HG02973 (cell line): ENCODE measurements around the gene USP32.
"Not testable (repeated sequence)": the region's sequence is repeated elsewhere in the genome, so short reads cannot be mapped to it uniquely, and the experiment has no call there.

Experiments used
- ATAC-seq: cut with Tn5 transposase; IDR thresholded peaks from one replicate; pipeline ENCODE4 v1.9.1; 2021; ENCODE audit warnings: moderate library complexity; ENCODE audit not compliant: unreplicated experiment

The USP32 gene

DNA sequence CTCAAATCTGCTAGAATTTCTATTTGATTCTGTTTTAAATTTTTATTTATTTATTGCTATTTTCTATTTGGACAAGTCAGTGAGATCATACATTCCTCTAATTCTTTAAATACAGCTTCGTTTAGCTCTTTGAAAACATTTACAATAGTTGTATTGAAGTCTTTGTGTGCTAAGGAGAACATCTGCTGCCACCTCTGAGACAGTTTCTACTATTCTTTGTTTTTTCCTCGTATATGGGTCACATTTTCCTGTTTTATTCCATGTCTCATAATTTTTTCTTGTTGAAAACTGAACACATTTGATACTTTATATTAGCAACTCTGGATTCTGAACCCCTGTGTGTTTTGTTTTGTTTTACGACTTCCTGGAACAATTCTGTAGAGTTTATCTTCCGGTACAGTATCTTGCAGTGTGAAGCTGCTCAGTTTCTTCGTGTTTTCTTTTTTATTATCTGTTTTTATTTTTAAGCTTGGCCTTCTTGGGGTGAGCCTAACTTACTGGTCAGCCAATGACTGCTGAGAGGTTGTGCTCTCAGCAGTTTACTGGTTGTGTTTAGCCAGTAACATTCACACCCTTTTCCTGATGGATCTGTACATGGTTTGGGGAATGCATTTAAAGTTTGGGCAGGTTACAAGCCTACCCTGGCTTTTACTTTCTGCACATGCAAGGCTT is 143.2 kb downstream of the USP32 start:
- no peak for ATAC-seq

DNA sequence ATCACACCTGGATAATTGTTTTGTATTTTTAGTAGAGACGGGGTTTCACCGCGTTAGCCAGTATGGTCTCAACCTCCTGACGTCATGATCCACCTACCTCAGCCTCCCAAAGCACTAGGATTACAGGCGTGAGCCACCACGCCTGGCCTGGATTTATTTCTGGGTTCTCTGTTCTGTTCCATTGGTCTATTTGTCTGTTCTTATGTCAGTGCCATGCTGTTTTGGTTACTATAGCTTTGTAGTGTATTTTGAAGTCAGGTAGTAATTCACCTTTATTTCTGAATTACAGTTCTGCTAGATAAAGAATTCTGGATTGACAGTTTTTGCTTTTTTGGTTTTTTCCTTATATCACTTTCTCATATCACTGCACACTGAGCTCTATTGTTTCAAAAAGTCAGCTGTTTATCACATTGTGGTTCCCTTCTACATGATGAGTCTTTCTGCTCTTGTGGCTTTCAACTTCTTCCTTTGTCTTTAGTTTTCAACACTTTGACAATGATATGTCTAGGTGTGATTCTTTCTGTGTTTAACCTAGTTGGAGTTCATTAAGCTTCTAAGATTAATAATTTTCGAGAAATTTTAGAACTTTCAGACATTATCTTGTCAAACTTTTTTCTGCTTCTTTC is 144.0 kb downstream of the USP32 start:
- ATAC-seq = no peak

DNA sequence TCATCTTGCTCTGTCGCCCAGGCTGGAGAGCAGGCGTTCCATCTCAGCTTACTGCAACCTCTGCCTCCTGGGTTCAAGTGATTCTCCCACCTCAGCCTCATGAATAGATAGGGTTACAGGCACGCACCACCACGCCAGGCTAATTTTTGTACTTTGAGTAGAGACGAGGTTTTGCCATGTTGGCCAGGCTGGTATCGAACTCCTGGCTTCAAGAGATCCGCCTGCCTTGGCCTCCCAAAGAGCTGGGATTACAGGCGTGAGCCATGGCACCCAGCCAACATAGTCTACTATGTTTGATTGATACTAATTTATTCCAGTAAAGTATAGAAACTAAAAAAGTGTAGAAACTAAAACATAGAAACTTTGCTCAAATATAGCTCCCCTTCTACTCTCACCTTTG is 147.3 kb downstream of the USP32 start:
- ATAC-seq = no peak

DNA sequence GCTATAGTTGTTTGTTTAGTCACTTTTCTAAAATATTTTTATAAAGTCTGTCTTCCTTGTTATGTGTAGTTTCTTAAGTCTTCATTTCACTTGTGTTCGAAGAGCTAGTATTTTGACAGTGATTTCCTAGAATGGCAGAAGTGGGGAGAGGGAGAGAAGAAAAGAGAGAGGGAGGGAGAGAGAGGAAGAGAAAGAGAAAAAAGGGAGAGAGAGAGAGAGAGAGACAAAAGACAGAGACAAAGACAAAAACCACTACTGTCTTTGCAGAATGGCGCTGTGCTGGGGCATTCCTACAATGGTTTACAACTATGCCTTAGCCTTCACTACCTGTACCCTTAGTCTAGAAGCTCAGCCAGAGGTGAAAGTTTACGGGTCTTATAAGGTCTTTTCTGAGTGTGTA is 151.6 kb downstream of the USP32 start:
- no peak for ATAC-seq

DNA sequence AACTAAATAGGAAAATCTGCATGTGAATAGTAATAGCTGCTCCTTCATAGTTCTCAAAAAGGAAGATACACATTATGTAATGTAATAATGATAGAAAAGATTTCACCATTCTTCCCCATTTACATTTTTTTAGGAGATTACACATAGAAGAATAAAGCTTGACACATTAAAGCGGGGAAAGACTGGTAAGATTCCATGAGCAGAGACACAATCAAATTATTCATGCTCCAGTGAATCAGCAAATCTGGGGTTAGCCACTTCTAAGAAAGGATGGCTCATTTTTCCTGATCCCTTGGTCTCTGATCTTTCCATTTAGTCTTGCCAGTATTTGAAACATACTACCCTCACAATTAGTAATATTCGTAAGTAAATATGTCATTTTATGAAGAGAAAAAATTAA is 160.2 kb downstream of the USP32 start:
- ATAC-seq = no peak

DNA sequence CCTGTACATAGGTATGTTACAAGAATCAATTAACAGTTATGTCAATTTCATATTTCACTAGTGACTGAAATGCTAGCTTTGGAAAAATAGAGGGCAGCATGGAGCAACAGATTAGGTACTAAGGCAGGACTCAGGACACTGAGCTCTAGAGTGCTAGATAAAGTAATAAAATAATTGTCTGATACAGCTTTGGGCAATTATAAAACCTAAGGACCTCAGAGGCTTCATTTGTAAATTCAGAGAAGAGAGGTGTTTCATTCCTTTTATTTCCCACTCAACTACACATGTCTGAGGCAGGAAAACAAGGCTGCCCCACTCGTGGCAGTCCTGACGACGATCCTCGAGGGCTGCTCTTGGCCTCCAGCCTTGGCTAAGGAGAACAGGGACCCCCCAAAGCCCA is 160.7 kb downstream of the USP32 start:
- no peak for ATAC-seq

DNA sequence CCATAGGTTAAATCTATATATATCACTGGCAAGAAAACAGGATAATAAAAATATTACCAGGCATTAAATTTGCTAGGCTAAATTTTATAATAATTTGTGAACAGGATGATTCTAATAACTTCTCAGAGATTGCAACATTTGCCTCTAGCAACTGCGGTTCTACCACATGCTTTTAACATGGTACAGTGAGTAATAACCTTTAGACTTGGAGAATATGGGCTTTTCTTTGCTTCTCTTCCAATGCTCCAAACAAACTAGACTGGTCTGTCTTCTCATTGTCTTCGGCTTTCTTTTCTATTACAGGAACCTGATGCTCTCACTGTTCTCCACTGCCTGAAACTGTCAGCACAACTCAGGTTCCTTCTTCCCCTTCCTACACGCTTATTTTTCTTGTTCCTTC is 161.6 kb downstream of the USP32 start:
- ATAC-seq = no peak

DNA sequence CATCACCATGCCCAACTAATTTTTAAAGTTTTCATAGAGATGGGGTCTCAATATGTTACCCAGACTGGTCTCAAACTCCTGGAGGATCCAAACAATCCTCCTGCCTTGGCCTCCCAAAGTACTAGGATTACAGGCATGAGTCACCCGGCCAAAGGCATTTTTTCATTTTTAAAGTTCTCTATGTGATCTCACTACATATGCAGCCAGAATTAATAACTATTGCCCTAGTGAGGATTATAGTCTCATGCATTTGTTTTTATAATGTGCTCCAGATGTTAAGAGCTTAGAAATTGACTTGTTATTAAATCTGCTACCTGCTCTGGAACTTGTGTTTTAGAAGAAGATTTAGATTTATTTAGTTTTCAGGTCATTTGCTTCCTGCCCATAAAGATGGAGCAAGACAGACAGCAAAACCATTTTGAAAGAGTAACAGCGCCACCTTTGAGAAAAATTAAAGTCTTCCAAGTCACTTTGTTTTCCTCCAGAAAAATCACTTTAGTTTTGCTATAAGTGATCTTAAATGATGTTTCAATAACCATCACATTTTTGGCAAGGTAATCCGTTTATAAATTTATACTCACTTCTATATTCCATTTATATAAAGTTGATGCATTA is 162.6 kb downstream of the USP32 start:
- ATAC-seq = no peak

DNA sequence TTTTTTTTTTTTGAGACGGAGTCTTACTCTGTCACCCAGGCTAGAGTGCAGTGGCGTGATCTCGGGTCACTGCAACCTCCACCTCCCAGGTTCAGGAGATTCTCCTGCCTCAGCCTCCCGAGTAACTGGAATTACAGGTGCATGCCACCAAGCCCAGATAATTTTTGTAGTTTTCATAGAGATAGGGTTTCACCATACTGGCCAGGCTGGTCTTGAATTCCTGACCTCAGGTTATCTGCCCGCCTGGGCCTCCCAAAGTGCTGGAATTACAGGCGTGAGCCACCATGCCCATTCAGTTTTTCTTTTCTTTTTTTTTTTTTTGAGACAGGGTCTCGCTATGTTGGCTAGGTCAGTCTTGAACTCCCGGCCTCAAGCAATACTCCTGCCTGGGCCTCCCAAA is 164.7 kb downstream of the USP32 start:
- ATAC-seq = not testable (repeated sequence)

DNA sequence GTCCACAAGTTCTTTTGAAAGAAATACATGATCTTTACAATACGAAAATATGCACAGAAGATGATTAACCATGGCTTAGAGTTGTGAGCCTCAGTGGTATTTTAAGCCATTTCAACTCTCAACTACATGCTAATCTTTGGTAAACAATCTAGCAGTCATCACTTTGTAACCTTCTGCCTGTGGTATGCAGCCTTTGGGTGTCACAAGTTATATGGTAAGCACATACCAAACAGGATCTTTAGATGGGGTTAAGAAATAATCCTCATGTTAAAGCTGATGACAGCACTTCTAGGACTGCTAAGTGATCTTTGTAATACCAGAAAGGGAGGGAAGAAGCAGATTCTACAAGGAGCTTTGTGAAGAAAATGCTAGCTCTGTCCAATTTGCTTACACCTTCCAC is 167.9 kb downstream of the USP32 start:
- no peak for ATAC-seq

DNA sequence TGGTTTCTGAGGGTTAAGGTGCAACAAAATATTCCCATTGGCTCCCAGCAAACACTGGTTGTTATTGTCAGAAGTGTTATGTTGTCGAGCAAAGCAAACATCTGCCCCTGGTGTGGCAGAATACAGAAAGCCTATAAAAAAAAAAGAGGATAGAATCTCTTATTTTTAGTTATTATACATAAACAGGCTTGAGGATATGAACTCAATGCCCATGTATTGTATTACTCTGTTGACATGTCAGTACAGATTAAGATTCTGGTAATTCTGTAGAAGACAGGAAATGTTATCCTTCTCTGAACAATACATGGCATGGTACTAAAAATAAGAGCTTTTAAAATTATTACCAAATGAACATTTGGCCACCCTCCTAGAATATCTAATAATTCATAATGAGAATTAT is 168.5 kb downstream of the USP32 start:
- no peak for ATAC-seq

DNA sequence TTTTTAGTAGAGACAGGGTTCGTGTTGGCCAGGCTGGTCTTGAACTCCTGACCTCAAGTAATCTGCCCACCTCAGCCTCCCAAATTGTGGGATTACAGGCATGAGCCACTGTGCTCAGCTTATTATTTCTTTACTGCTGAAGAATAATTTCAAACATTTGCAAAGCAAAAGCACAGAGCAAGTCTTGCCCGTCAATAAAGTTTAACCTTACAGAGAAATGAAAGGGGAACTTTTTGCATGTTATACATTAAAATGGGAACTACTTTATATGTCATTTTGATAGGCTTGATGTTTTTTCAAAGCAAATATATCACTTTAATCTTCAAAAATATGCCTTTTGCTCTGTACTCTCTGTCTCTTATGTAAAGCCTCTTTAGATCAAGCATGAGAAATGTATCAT is 173.2 kb downstream of the USP32 start:
- ATAC-seq = not testable (repeated sequence)

DNA sequence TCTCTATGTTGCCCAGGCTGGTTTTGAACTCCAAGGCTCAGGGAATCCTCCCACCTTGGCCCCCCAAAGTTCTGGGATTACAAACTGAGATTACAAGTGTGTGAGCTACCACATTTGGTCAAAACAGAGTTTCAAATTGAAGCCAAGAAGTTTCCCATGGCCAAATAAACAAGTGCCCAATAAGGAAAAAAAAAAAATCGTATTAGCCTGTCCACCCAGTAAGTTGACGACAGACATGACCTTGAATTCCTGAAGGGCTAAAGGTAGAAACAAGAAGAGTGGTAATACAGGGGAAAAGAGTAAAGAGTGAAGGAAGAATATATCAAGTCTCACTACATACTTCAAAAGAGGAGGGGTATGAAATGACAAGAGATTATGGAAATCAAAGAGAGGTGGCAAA is 176.0 kb downstream of the USP32 start:
- not testable (repeated sequence) for ATAC-seq

DNA sequence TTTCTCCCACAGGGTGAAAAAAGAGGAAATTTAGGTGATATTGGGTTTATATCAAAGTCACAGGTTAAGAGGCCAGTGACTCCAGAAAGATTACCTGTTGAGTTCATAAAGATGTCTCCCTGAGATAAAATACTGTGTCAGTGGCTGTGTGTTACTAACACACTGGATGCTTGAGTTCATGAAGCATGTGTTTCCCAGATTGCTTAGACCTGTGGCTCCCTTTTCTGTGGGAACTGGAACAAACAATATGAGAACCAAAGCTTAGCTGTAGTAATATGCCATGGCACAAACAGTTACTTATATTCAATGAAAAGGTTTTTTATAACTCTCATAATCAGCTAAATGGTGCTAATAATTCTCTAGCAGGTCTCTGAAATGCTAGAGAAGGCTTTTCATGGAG is 180.7 kb downstream of the USP32 start:
- not testable (repeated sequence) for ATAC-seq

DNA sequence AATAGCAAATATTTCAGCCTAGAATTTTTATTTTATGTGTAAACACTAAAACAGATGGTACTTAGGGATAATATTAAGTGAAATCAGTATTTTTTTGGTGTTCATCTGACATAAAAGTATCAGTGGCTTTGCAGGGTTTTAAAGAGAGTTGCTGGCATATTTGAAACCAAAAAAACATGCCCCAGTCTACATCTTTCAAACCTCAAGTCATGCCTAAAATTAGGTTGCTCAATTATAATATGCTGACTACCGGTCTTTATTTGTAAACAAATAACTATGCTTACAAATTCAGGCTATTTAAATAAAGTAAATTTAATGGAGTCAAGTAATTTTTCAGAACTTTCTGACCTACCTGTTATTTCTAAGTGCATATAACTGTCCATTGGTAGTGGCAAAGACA is 183.6 kb downstream of the USP32 start:
- not testable (repeated sequence) for ATAC-seq

DNA sequence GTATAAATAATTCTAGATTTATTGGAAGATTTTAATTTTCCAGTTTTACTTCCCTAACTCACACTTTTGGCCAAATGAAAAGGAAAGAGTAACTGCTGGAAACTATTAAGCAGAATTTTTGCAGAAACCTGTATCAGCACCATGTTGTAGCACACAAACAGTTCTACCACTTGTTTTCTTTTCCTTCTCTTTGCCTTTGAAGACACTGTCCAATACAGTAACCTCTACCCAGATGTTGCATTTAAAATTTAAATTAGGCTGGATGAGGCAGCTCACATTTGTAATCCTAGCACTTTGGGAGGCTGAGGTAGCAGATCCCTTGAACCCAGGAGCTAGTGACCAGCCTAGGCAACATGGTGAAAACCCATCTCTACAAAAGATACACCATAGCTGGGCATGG is 186.2 kb downstream of the USP32 start:
- not testable (repeated sequence) for ATAC-seq

DNA sequence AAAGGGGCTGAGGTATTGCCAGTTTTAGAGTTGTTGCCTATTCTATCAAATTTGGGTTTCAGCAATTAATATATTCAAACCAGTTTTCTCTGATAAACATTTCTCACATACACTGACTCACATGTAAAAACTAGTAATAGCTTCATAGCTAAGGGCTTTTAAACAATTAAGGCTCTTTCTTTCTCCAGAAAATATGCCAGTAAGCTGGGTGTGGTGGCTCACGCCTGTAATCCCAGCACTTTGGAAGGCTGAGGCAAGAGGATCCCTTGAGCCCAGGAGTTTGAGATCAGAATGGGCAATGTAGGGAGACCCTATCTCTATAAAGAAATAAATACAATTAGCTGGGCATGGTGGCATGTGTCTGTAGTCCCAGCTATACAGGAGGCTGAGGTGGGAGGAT is 193.3 kb downstream of the USP32 start:
- ATAC-seq = not testable (repeated sequence)

DNA sequence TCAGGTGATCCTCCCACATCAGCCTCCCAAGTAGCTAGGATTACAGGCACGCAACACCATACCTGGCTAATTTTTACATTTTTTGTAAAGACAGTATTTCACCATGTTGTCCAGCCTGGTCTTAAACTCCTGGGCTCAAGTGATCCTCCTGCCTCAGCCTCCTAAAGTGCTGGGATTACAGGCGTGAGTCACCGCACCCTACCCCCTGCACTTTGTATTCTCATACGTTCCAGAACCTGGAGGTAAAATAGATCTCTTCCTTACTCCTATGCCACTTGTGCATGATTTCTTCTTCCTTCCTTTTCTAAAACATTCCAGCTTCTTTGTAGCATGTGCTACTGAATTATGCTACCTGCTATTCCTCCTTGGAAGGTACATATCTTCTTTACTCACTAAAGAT is 197.8 kb downstream of the USP32 start:
- not testable (repeated sequence) for ATAC-seq

DNA sequence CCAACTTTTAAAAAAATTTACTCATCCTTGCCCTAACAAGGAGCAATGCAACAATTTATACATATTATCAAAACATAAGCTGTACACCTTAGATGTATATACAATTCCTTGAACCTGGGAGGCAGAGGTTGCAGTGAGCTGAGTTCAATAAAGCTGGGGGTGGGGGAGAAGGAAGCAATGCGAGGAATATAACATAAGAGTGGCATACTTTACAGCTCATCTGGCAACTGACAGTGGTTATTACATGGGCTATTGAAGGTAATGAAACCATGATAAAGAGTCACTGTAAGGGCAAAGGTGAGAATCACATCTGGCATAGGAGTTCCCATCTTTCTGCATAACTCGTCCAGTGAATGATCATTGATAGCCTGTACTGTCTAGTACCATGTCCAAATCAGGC is 198.5 kb downstream of the USP32 start:
- ATAC-seq = no peak

DNA sequence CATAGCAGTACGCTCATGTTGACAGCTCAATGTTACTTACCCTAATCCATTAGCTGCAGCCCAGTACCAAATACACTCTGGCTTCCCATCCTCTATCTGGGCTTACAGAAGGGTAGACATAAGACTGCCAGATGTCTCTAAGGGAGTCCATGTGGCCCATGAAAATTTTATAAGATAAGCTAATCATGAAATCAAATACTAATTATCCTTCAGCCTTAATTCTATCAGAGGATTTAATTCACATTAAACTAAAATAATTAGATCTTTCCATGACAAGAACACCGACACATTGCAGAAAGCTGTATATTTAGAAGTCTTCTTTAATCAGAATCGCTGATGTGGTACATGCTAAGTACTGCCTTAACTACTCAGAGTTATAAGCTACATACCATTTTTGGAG is 198.9 kb downstream of the USP32 start:
- not testable (repeated sequence) for ATAC-seq

DNA sequence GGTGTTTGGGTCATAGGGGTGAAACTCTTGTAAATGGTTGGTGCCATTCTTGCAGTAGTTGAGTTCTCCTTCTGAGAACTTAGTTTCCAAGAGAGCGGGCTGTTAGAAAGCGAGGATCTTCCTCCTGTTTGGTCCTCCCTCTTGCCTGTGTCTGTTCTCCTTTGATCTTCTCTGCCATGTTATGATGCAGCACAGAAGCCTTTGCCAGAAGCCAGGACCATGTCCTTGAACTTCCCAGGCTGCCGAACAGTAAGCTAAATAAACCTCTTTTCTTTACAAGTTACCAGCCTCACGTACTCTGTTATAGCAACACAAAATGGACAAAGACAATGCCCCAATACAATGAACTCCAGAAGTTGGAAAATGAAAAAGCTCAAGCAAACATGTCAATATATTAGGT is 201.9 kb downstream of the USP32 start:
- ATAC-seq = not testable (repeated sequence)

DNA sequence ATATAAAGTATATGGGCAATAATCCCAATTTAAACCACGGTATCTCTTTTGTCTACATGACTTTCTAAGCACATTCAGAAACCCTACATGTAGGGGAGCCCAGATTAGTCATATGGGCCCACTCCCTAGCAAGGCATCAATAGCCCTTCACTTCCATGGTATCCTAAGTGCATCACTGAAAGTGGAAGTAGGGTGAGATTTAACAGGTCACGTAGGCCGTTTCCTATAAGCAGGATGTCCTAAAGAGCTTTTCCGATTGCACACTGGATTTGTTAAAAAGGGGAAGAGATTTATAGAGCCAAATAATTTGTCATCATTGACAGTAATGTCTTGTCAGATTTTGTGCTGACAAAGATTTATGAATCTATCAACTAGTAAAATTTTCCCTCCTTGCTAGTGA is 203.2 kb downstream of the USP32 start:
- no peak for ATAC-seq
